GM12874 (cell line): ENCODE measurements around the gene DNTT.

ENCODE experiments used
- TF ChIP-seq, protein P1 (sequence below): IDR thresholded peaks from 2 replicates; pipeline ENCODE4 v1.5.1; 2011; ENCODE audit warnings: low read depth, mild to moderate bottlenecking, control low read depth, low read length, moderate library complexity; ENCODE audit not compliant: insufficient read depth

The DNTT gene

GRCh38 chr10:96287392-96288105 is 16.7 kb upstream of the DNTT start:
- TF ChIP-seq, protein P1, sequence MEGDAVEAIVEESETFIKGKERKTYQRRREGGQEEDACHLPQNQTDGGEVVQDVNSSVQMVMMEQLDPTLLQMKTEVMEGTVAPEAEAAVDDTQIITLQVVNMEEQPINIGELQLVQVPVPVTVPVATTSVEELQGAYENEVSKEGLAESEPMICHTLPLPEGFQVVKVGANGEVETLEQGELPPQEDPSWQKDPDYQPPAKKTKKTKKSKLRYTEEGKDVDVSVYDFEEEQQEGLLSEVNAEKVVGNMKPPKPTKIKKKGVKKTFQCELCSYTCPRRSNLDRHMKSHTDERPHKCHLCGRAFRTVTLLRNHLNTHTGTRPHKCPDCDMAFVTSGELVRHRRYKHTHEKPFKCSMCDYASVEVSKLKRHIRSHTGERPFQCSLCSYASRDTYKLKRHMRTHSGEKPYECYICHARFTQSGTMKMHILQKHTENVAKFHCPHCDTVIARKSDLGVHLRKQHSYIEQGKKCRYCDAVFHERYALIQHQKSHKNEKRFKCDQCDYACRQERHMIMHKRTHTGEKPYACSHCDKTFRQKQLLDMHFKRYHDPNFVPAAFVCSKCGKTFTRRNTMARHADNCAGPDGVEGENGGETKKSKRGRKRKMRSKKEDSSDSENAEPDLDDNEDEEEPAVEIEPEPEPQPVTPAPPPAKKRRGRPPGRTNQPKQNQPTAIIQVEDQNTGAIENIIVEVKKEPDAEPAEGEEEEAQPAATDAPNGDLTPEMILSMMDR: no peak

DNA sequence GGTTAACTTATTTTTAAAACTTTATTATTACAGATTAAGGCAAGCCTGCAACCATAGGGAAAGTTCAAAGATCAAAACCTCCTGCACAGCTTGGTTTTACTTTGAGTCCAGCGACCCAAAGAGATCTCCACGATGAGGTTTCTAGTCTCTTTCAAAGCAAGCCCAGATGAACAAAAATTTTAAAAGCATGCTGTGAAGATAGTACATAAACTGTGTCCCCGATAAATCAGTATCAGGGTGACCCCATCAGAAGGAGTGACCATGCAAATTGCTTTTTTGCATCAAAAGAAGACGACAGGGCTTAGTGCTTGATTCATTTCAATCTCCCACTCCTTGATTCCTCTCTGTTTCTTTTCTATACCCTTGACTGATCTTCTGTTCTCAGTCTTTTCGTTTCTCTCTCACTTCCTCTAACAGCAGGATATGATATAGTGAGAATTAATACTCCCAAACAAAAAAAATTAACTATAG is 16.0 kb upstream of the DNTT start:
- TF ChIP-seq, protein P1: no peak

DNA sequence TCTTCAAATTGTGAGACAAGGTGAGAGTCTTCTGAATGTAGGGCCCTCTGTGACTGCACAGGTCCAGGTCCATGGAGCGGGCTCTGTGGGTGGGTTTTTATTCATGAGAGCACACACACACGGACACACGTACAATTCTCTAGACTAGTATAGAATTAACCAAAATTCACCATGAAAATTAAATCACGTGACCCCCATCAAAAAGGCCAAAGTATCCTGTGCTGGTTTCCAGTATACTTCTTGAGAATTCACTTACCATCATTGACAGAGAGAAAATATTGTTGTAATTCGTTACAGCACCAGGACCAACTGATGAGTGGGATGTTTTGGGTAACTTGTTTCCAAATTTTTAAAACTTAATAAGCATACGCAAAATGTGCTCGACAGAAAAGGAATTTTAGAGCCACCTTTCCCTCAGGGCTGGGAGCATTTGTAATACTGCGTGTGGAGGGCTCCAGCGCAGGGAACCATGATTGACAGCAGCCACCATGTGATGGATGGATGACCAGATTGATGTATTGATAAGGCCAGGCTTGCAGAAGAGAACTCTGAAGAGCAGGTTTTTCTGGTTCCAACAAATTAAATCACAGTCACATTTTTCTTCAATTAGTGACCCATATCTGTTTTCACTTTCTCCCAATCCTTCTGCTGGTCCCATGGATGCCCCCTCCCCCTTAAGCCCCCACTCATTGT is 14.9 kb upstream of the DNTT start:
- TF ChIP-seq, protein P1: no peak

- TF ChIP-seq, protein P1: no peak
These were observed 13.7 kb upstream of the DNTT start for GRCh38 chr10:96290368-96291133.

DNA sequence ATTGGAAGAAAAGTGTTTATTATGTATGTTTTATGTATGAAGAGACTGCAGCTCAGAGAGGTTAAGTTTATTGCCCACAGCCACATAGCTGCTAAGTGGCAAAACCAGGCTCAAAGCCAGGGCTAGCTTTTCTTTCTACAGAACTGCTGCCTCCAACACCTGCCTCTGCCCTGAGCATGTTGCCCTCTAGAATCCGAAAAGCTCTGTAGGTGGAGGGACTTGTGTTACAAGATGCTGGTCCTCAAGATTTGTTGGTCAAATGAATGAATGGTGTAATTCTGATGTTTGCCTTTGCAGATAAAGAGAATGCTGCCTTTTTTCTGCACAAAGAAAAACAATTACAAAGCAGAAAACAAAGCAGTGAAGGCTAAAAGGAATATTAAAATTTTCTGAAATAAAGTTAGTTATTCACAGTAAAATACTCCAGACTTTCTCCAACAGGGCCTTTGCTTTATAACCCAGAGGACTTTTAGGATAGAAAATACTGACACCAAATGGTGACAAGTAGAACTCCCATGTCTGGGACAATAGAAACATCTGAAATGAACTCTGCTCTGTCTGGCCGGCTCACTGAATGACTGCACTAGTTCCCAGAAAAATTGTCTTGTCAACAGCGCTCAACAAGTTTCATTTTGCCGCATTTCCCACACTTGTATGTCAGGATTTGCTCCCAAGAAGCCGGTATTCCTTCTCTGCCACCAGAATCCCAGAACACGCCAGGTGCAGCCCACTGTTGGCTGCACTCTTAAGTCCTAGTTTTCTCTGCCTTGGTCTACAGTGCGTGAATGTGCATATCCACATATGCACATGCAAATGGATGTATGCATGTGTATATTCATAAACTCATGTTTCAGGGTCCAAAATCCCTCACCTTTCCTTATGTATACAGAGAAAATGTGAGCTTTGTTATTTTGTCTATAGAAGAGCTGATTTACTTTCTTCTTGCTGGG is 11.0 kb upstream of the DNTT start:
- TF ChIP-seq, protein P1: peak; percentile 49; the same call in 1 of the 2 replicates

GRCh38 chr10:96295475-96295874 is 8.8 kb upstream of the DNTT start:
- TF ChIP-seq, protein P1: no peak
